ENCODE results near the gene ACTL7A. TPM values are rescaled to one million over a fixed set of nuclear protein-coding genes. Genes with fewer than 3 reads are reported as not detected.

ACTL7A gene
- total and polyA plus RNA-seq, 2 of the 13 experiments (the other 11 are each of a cell fraction or from before 2014, with no cell fraction given): not detected

GRCh38 chr9:108894225-108894997 is 32.3 kb downstream of the ACTL7A start (continued):
- TF ChIP-seq ZNF503 (CRISPR knock-in tag; IDR thresholded peaks at IDR 0.05): peak; percentile 94
- TF ChIP-seq, protein P1, sequence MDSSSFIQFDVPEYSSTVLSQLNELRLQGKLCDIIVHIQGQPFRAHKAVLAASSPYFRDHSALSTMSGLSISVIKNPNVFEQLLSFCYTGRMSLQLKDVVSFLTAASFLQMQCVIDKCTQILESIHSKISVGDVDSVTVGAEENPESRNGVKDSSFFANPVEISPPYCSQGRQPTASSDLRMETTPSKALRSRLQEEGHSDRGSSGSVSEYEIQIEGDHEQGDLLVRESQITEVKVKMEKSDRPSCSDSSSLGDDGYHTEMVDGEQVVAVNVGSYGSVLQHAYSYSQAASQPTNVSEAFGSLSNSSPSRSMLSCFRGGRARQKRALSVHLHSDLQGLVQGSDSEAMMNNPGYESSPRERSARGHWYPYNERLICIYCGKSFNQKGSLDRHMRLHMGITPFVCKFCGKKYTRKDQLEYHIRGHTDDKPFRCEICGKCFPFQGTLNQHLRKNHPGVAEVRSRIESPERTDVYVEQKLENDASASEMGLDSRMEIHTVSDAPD (CRISPR knock-in tag; IDR thresholded peaks at IDR 0.05): no peak
- TF ChIP-seq ZNF451 (CRISPR knock-in tag; IDR thresholded peaks at IDR 0.05): no peak
- TF ChIP-seq CEBPG (CRISPR knock-in tag; IDR thresholded peaks at IDR 0.05): peak; percentile 93
- 0 out of 2 replicates have a peak, but pooled peaks have one; percentile 45 for TF ChIP-seq HOXA5 (CRISPR knock-in tag; IDR thresholded peaks at IDR 0.05)
- TF ChIP-seq, protein P2, sequence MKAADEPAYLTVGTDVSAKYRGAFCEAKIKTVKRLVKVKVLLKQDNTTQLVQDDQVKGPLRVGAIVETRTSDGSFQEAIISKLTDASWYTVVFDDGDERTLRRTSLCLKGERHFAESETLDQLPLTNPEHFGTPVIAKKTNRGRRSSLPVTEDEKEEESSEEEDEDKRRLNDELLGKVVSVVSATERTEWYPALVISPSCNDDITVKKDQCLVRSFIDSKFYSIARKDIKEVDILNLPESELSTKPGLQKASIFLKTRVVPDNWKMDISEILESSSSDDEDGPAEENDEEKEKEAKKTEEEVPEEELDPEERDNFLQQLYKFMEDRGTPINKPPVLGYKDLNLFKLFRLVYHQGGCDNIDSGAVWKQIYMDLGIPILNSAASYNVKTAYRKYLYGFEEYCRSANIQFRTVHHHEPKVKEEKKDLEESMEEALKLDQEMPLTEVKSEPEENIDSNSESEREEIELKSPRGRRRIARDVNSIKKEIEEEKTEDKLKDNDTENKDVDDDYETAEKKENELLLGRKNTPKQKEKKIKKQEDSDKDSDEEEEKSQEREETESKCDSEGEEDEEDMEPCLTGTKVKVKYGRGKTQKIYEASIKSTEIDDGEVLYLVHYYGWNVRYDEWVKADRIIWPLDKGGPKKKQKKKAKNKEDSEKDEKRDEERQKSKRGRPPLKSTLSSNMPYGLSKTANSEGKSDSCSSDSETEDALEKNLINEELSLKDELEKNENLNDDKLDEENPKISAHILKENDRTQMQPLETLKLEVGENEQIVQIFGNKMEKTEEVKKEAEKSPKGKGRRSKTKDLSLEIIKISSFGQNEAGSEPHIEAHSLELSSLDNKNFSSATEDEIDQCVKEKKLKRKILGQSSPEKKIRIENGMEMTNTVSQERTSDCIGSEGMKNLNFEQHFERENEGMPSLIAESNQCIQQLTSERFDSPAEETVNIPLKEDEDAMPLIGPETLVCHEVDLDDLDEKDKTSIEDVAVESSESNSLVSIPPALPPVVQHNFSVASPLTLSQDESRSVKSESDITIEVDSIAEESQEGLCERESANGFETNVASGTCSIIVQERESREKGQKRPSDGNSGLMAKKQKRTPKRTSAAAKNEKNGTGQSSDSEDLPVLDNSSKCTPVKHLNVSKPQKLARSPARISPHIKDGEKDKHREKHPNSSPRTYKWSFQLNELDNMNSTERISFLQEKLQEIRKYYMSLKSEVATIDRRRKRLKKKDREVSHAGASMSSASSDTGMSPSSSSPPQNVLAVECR (CRISPR knock-in tag; IDR thresholded peaks at IDR 0.05; ENCODE audit: borderline replicate concordance): peak; percentile 39; the same call in 1 of the 2 replicates
- TF ChIP-seq ZNF431 (CRISPR knock-in tag; IDR thresholded peaks at IDR 0.05; ENCODE audit: borderline replicate concordance, low read depth): no peak
- peak; percentile 33; the same call in 1 of the 2 replicates for TF ChIP-seq KMT2A (CRISPR knock-in tag; IDR thresholded peaks at IDR 0.05)
- TF ChIP-seq ZNF746 (CRISPR knock-in tag; IDR thresholded peaks at IDR 0.05): no peak
- no peak for TF ChIP-seq SIN3A (IDR thresholded peaks at IDR 0.05; ENCODE audit: borderline replicate concordance, low read depth, low read length)
- no peak for TF ChIP-seq ZNF121 (CRISPR knock-in tag; IDR thresholded peaks at IDR 0.05)
- TF ChIP-seq, protein P3, sequence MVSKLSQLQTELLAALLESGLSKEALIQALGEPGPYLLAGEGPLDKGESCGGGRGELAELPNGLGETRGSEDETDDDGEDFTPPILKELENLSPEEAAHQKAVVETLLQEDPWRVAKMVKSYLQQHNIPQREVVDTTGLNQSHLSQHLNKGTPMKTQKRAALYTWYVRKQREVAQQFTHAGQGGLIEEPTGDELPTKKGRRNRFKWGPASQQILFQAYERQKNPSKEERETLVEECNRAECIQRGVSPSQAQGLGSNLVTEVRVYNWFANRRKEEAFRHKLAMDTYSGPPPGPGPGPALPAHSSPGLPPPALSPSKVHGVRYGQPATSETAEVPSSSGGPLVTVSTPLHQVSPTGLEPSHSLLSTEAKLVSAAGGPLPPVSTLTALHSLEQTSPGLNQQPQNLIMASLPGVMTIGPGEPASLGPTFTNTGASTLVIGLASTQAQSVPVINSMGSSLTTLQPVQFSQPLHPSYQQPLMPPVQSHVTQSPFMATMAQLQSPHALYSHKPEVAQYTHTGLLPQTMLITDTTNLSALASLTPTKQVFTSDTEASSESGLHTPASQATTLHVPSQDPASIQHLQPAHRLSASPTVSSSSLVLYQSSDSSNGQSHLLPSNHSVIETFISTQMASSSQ (IDR thresholded peaks at IDR 0.05; ENCODE audit: low read depth): peak; percentile 81
- TF ChIP-seq, protein P3 (CRISPR knock-in tag; IDR thresholded peaks at IDR 0.05; ENCODE audit: borderline replicate concordance): peak; percentile 92
- TF ChIP-seq SKI (IDR thresholded peaks at IDR 0.05; ENCODE audit: partially characterized antibody): peak; percentile 26
- 0 out of 2 replicates have a peak, but pooled peaks have one; percentile 30 for TF ChIP-seq SP5 (CRISPR knock-in tag; IDR thresholded peaks at IDR 0.05; ENCODE audit: borderline replicate concordance, low read depth)
- peak; percentile 89; the same call in 1 of the 2 replicates for TF ChIP-seq RXRB (CRISPR knock-in tag; IDR thresholded peaks at IDR 0.05; ENCODE audit: borderline replicate concordance)
- TF ChIP-seq ZNF331 (CRISPR knock-in tag; IDR thresholded peaks at IDR 0.05): peak; percentile 85
- no peak for TF ChIP-seq ZNF850 (CRISPR knock-in tag; conservative IDR thresholded peaks at IDR 0.05)

All from HepG2 (cell line).